Breast epithelium (tissue), 4 donors: ENCODE results near the gene PRKN. TPM values are rescaled to one million over a fixed set of nuclear protein-coding genes. Genes with fewer than 3 reads are reported as not detected.

Experiments
- DNase-seq, 2 donors: peaks; one replicate each; pipeline ENCODE4 v3.0.0-alpha.2; 2019; ENCODE audit warnings: low spot score in 2 of 2
- H3K27ac ChIP-seq, 2 donors: fragments of 200-600 bp; sonication (generic) in 1 of 2; one replicate each; pipeline ENCODE4 v1.5.1; 2016 to 2019; ENCODE audit warnings: mild to moderate bottlenecking in 1 of 2
- H3K27me3 ChIP-seq, 2 donors: fragments of 200-600 bp; sonication (generic) in 1 of 2; one replicate each; pipeline versions ENCODE4 v1.5.1 to v1.6.0; 2017 to 2019; ENCODE audit warnings: control low read depth in 1 of 2, mild to moderate bottlenecking in 1 of 2
- H3K36me3 ChIP-seq: fragments of 200-600 bp; one replicate; pipeline ENCODE4 v1.5.1; 2019
- H3K4me1 ChIP-seq, 2 donors: fragments of 200-600 bp; sonication (generic); one replicate each; pipeline ENCODE4 v1.5.1; 2016 to 2019; ENCODE audit warnings: control low read depth in 1 of 2
- H3K4me3 ChIP-seq, 3 donors: fragments of 200-600 bp; sonication (generic); 1 replicate in 2 of 3; 2 replicates in 1 of 3; pipeline ENCODE4 v1.5.1; 2016 to 2019; ENCODE audit warnings: mild to moderate bottlenecking in 3 of 3, moderate library complexity in 2 of 3
- H3K9me3 ChIP-seq, 2 donors: fragments of 200-600 bp; sonication (generic) in 1 of 2; one replicate each; pipeline ENCODE4 v1.5.1; 2016 to 2019; ENCODE audit warnings: control low read depth in 1 of 2
- CTCF ChIP-seq, 3 donors: fragments of 450-650 bp; IDR thresholded peaks; one replicate each; pipeline ENCODE4 v1.5.1; 2016 to 2017; ENCODE audit warnings: antibody characterized with exemption in 3 of 3, mild to moderate bottlenecking in 3 of 3, moderate library complexity in 3 of 3
- POLR2A ChIP-seq: fragments of 450-650 bp; IDR thresholded peaks from one replicate; pipeline ENCODE4 v1.6.1; 2016; ENCODE audit warnings: antibody characterized with exemption, mild to moderate bottlenecking, moderate library complexity
- POLR2AphosphoS5 ChIP-seq, 3 donors: sonication (generic); formaldehyde crosslinking; IDR thresholded peaks; one replicate each; pipeline ENCODE4 v1.6.1; 2017; ENCODE audit warnings: antibody characterized with exemption in 3 of 3
- intact Hi-C: fragments of 100-400 bp; cut with DNase I; formaldehyde crosslinking; loops from one replicate; pipeline ENCODE4 v1.15.1; 2023; ENCODE audit warnings: low total_unique reads
- total RNA-seq, 3 donors: library from RNA; depleted of rRNA; stranded (reverse); fragments of >200 nt; gene quantifications; one replicate each; pipeline ENCODE4 v1.1.0, GENCODE V29; 2016

The PRKN gene
- total RNA-seq, 3 donors from 2014 or later: 7.2 to 19.0 (median 11.2) TPM

DNA sequence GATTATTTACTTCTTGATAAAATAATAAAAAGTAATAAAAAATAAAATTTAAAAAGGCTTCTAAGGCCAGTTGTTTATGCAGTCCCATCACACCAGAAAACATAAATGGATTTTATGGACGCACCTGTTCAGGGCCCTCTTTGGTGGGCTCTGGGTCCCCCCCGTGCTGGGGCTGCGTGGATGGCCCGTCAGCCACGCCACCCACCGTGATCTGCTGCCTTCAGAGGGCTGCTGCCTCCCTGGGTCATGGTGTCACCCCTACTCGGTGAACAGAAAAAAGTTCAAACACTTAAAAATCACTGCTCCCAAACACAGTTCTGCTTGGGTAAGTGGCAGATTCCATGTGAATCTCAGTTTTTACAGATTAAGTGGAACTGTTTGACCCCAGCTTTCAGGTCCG, 1006.1 kb downstream of the PRKN start:
- no peak for DNase-seq
- TF ChIP-seq CTCF (IDR thresholded peaks at IDR 0.05) (no peak), POLR2A (no peak), POLR2AphosphoS5 (IDR thresholded peaks at IDR 0.05) (no peak)

DNA sequence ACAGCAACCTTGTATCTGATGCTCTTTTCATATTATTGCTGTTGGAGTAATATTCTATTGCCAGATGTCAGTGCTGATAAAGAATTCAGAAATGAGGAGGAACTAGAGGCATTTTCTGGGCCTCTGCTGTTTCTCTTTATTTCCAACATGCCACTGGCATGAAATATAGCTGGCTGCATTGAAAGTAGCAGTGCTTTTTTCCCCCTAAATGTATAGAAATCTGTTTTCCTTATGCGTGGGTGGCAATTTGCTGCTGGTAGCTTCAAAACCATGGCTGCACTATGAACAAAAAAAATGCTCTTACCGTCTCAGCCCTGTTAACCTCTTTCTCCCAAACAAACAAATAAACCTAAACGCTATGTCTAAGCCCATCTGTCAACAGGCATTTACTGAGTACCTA, 1011.4 kb downstream of the PRKN start:
- no peaks in the 10 kb centered on the region for H3K4me1 ChIP-seq
- no peaks in the 10 kb centered on the region for H3K27me3 ChIP-seq
- H3K4me3 ChIP-seq: no peak overlapping the region
- DNase-seq: no peak
- intact Hi-C loops: no loop called here
- no peak for TF ChIP-seq POLR2AphosphoS5 (IDR thresholded peaks at IDR 0.05)
- TF ChIP-seq POLR2A: no peak
- no peak for TF ChIP-seq CTCF (IDR thresholded peaks at IDR 0.05)
- no peak overlapping the region for H3K27ac ChIP-seq
- H3K36me3 ChIP-seq: no peaks in the 10 kb centered on the region
- no peaks in the 10 kb centered on the region for H3K9me3 ChIP-seq

More for the DNA sequence above, 1006.1 kb downstream of the PRKN start:
- H3K27ac ChIP-seq: no peak overlapping the region
- H3K4me3 ChIP-seq: no peak overlapping the region
- intact Hi-C loops: no loop called here
- H3K27me3 ChIP-seq: no peaks in the 10 kb centered on the region
- no peaks in the 10 kb centered on the region for H3K4me1 ChIP-seq
- no peaks in the 10 kb centered on the region for H3K9me3 ChIP-seq
- no peaks in the 10 kb centered on the region for H3K36me3 ChIP-seq

GRCh38 chr6:161711938-161712337, 1015.6 kb downstream of the PRKN start:
- Histone ChIP-seq H3K9me3 (no peaks in the 10 kb centered on the region), H3K27ac (no peak overlapping the region), H3K4me3 (no peak overlapping the region), H3K27me3 (no peaks in the 10 kb centered on the region), H3K4me1 (no peaks in the 10 kb centered on the region), H3K36me3 (no peaks in the 10 kb centered on the region)
- intact Hi-C loops: no loop called here
- DNase-seq: no peak
- TF ChIP-seq POLR2AphosphoS5 (IDR thresholded peaks at IDR 0.05) (no peak), POLR2A (no peak), CTCF (IDR thresholded peaks at IDR 0.05) (no peak)

DNA sequence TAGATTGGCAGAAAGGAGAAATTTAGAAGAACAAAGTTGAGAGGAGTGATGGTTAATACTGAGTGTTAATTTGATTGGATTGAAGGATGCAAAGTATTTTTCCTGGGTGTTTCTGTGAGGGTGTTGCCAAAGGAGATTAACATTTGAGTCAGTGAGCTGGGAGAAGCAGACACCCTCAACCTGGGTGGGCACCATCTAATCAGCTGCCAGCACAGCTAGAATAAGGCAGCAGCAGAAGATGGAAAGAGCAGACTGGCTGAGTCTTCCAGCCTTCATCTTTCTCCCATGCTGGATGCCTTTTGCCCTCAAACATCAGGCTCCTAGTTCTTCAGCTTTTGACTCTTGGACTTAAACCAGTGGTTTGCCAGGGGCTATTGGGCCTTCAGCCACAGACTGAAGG, 1016.1 kb downstream of the PRKN start:
- no peak overlapping the region for H3K27ac ChIP-seq
- TF ChIP-seq CTCF (IDR thresholded peaks at IDR 0.05) (no peak), POLR2AphosphoS5 (IDR thresholded peaks at IDR 0.05) (no peak), POLR2A (no peak)
- no peaks in the 10 kb centered on the region for H3K9me3 ChIP-seq
- intact Hi-C loops: no loop called here
- no peaks in the 10 kb centered on the region for H3K4me1 ChIP-seq
- H3K4me3 ChIP-seq: no peak overlapping the region
- no peaks in the 10 kb centered on the region for H3K36me3 ChIP-seq
- DNase-seq: no peak
- no peaks in the 10 kb centered on the region for H3K27me3 ChIP-seq

DNA sequence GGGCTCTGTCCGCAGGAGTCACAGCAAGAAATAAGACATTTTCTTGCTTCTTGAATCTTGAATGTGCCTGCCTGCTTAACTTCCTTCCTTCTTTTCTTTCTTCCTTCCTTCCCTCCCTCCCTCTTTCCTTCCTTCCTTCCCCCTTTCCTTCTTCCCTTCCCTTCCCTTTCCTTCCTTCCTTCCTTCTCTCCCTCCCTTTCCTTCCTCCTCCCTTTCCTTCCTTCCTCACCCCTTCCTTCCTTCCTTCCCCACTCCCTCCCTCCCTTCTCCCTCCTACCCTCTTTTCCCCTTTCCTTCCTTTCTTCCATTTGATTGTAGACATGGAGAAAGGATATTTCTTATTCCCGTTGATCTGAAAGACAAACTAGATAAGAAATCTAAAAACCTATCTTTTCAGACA, 1016.9 kb downstream of the PRKN start:
- TF ChIP-seq CTCF (IDR thresholded peaks at IDR 0.05): no peak
- no peak for TF ChIP-seq POLR2A
- TF ChIP-seq POLR2AphosphoS5 (IDR thresholded peaks at IDR 0.05): no peak
- H3K4me1 ChIP-seq: no peaks in the 10 kb centered on the region
- intact Hi-C loops: no loop called here
- H3K4me3 ChIP-seq: no peak overlapping the region
- H3K9me3 ChIP-seq: no peaks in the 10 kb centered on the region
- no peak overlapping the region for H3K27ac ChIP-seq
- no peaks in the 10 kb centered on the region for H3K36me3 ChIP-seq
- no peaks in the 10 kb centered on the region for H3K27me3 ChIP-seq
- no peak for DNase-seq
